PC-3 (cell line): ENCODE results near the gene HOXD12.

Source experiments
- EZH2 ChIP-seq: fragments of 300-600 bp; sonication (generic); IDR thresholded peaks from one replicate; pipeline ENCODE4 v1.6.1; 2017; ENCODE audit warnings: antibody characterized with exemption, mild to moderate bottlenecking, low read length; ENCODE audit not compliant: unreplicated experiment
- EZH2phosphoT487 ChIP-seq: fragments of 300-600 bp; sonication (generic); IDR thresholded peaks from 2 replicates; pipeline ENCODE4 v1.6.1; 2018; ENCODE audit warnings: mild to moderate bottlenecking, antibody characterized with exemption, low read length, borderline replicate concordance
- TF ChIP-seq, protein P1 (sequence below): fragments of 300-600 bp; sonication (generic); conservative IDR thresholded peaks from 2 replicates; pipeline ENCODE4 v1.5.1; 2017; ENCODE audit warnings: antibody characterized with exemption, low read depth, mild to moderate bottlenecking, low read length

DNA sequence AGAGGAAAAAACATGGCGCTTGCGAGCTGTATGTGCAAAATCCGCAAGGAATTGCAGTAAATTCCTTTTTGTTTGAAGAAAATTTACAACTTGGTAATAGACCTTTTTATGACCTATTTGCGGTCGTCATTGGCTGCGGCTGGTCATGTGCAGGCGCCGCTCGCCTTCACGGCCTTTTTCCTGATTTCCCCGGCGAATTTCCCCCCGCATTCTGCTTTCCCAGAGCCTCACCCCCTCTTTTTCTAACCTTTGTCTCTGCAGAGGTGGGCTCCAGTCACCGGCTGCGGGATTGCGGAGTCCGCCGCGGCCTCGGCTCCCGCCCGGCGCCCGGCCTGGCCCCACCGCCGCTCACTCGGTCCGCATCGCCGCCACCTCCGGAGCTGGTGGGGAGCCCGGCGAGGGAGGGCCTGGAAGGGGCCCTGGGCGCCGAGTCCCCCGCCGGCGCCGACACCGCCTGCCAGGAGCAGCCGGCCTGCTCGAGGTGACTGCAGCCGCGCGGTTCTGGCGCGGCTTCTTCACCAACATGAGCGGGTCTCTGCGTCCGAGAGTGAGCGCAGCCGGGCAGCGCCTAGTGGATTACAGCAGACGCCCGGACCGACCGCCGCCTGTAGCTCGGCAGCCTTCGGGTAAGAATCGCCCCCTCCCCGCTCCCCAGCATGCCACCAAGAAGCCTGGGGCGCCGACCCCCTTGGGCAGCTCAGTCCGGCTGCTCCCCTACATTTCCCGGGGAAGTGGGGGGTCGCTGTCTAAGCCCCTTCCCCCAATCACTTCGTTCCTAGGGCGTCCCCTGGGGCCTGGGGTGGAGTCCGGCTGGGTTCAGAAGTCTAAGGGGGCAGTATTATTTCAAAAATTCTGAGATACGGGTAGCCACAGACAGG is 37.0 kb downstream of the HOXD12 start:
- TF ChIP-seq, protein P1, sequence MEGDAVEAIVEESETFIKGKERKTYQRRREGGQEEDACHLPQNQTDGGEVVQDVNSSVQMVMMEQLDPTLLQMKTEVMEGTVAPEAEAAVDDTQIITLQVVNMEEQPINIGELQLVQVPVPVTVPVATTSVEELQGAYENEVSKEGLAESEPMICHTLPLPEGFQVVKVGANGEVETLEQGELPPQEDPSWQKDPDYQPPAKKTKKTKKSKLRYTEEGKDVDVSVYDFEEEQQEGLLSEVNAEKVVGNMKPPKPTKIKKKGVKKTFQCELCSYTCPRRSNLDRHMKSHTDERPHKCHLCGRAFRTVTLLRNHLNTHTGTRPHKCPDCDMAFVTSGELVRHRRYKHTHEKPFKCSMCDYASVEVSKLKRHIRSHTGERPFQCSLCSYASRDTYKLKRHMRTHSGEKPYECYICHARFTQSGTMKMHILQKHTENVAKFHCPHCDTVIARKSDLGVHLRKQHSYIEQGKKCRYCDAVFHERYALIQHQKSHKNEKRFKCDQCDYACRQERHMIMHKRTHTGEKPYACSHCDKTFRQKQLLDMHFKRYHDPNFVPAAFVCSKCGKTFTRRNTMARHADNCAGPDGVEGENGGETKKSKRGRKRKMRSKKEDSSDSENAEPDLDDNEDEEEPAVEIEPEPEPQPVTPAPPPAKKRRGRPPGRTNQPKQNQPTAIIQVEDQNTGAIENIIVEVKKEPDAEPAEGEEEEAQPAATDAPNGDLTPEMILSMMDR = no peak; the same call in 1 of the 2 replicates
- TF ChIP-seq EZH2 (no peak), EZH2phosphoT487 (no peak)
